LoVo (cell line): ENCODE data around the gene SLC41A2.
A peak's percentile ranks its signal among the peaks of the same experiment; 100 is the strongest.
"Not testable (repeated sequence)": the region's sequence is repeated elsewhere in the genome, so short reads cannot be mapped to it uniquely, and the experiment has no call there.

ENCODE experiments used
- DNase-seq: peaks from one replicate; pipeline ENCODE4 v3.0.0-alpha.2; 2016; ENCODE audit warnings: low spot score

The SLC41A2 gene

GRCh38 chr12:104964167-104964855 is 6.2 kb upstream of the SLC41A2 start:
- no peak for DNase-seq

- DNase-seq, result no peak
Observed at GRCh38 chr12:104963757-104964156, 5.7 kb upstream of the SLC41A2 start.

DNA sequence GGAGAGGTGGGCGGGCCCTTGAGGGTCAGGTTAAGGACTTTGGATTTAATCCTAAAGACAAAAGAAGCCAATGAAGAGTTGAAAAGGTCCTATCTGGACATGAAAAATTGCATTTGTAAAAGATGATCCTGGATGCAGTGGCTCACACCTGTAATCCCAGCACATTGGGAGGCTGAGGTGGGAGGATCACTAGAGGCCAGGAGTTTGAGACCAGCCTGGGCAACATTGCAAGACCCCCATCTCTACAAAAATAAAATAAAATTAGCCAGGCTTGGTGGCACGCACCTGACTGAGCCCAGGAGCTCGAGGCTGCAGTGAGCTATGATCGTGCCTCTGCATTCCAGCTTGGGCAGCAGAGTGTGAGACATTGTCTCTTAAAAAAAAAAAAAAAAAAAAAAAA is 2.4 kb upstream of the SLC41A2 start:
- no peak for DNase-seq

- DNase-seq, result peak; percentile 55
Observed at GRCh38 chr12:104959335-104959841, 1.3 kb upstream of the SLC41A2 start.

DNA sequence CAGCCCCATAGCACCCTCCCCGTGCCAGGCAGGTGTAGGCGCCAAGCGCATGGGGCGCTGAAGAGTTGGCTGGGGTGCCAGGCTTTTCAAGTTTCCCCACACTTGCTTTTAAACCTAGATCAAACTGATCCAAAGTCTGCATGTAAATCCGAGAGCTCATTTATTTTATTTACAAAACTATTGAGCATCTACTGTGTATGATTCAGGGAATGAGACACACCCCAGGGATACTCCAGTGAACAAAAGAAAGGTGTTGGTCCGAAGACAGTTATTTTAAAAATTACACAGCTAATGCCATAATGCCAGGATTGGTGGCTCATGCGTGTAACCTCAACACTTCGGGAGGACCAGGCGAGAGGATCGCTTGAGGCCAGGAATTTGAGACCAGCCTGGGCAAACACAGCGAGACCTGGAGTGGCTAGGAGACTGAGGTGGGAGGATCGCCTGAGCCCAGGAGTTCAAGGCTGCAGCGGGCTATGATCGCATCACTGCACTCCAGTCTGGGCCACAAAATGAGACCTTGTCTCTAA is 780 bp upstream of the SLC41A2 start:
- no peak for DNase-seq

DNA sequence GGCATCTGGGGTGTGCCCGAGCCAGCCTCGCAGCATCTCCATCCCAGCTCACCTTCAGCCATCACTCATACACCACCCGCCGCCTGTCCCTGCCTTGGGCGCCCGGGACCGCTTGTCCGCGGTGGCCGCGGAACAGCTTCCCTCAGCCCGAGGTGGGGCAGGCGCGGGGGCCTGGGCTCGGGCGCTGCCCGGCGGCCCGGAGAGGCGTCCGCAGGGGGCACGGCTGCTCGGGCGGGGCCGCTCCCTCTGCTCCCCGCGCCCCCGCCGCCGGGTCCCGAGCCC is 430 bp downstream of the SLC41A2 start:
- DNase-seq, result peak; percentile 44

- no peak for DNase-seq
Observed at GRCh38 chr12:104956870-104957718, 996 bp downstream of the SLC41A2 start.

GRCh38 chr12:104955703-104956102 is 2.4 kb downstream of the SLC41A2 start:
- DNase-seq, result no peak

DNA sequence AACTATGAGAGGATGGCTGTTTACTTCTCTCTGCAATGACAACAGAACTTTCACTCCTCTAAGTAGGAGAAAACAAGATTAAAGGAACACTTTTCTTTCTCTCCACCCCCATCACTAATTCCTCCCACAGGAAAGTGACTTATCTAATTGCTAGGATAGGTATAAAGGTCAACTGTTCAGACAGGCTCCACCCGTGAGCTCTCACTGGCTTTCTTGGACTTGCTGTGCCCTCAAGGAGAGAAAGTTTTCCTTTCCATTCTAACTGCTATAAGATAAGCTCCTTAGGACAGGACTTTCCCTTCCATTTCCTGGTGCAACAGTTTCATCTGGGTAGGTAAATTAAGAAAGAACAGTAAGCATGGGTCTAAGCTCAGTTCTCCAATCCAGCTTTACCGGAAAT is 4.8 kb downstream of the SLC41A2 start:
- peak; percentile 82 for DNase-seq

DNA sequence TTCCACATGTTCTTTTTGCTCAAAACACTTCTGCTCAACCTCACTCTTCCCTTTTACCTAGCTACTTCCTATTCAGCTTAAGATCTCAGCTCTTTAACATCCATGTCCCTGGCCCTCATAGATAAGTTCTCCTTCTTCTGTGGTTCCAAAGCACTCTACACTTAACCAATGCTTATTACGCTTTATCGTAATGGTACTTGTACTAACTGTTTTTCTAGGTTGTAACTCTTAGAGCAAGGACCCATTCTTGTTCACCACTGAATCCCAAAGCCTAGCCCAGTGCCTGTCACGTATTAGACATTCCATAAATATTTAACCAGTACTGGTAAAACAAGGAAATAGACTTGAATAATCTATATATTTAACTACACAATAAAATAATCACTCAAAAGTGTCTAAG is 5.3 kb downstream of the SLC41A2 start:
- DNase-seq, result peak; percentile 48

DNA sequence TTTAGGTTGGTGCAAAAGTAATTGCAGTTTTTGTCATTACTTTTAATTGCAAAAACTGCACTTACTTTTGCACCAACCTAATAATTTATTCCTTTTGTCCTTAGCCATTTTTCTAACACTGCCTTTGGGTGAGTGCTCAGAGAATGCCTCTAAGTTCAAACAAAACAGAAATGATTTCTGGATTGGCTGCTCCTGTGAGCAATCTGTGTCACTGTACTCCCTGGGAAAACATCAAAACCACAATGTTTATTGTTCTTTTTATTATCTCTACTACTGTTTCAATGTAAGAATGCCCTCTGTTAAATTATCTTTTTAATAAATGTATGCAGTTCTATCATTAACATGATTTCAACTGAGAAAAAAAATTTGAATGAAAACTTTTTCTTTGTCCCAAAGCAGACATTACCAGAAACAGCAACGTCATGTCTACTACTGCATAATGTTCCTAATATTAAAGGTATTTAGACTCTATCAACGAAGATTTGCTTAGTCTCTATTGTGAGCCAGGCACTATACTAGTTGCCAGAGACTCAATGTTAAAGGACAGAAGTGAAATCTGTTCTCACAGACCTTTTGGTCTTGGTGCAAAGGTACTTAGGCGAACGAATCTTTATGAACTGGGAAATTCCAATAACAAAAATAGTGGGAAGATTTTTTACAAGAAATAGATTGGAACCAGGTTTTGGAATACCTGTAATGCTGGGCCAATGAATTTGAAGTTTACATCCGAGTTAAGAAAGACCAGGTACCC is 6.2 kb downstream of the SLC41A2 start:
- DNase-seq, result peak; percentile 34

- DNase-seq, result not testable (repeated sequence)
Observed at GRCh38 chr12:104948716-104949115, 9.4 kb downstream of the SLC41A2 start.

DNA sequence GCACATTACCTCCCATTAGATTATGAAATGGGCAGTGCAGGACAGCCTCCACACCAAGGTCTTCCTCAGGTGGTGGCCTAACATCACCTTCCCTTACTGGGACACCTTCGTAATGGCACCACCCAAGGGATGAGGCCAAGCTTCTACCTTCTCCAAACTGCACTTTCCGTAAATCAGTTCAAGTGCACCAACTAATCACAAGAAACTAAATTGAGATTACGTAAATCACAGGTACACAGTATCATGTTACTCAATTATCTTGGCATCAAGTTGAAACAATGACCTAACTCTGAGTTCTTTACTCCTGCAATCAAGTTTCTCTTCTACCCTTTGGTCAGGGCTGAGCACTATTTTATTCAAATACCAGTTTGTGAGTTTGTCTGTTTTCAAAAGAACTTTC is 13.8 kb downstream of the SLC41A2 start:
- no peak for DNase-seq

DNA sequence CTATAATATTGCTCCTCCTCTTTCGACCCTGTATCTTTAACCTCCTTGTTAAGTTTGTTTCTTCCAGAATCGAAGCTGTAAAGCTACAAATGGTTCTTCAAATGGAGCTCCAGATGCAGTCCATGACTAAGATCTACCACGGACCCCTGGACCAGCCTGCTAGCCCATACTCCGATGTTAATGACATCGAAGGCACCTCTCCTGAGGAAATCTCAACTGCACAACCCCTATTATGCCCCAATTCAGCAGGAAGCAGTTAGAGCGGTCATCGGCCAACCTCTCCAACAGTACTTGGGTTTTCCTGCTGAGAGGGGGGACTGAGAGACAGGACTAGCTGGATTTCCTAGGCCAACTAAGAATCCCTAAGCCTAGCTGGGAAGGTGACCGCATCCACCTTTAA is 14.7 kb downstream of the SLC41A2 start:
- not testable (repeated sequence) for DNase-seq

GRCh38 chr12:104942075-104942474 is 16.0 kb downstream of the SLC41A2 start:
- DNase-seq, result no peak

GRCh38 chr12:104941454-104941853 is 16.6 kb downstream of the SLC41A2 start:
- no peak for DNase-seq

DNA sequence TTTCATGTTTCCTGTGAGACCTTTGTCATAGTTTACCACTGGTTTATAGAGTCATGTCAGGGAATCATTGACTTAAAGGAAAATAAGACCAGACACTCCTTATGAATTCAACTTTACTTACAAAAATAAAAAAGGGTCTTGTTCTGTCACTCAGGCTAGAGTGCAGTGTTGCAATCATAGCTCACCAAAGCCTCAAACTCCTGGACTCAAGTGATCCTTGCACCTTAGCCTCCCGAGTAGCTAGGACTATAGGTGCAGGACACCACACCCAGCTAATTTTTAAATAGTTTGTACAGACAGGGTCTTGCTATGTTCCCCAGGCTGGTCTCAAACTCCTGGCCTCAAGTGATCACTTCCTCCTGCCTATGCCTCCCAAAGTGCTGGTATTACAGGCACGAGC is 19.0 kb downstream of the SLC41A2 start:
- no peak for DNase-seq

DNA sequence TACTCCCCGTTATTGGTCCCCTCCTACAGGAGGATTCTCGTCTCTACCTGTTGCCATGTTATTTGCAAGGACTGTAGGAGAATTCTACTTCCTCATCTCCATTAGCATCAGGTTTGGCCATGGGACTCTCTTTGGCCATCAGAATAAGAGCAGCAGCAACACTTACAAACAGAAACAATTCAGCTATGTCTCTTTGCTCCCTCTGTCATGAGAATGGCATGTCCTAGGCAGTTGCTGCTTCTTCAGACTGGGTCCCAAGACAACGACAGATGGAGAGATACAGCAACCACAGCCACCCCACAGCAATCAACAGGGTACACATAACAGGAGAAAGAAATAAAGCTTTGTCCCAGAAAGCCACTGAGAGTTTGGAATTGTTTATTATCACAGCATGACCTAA is 19.7 kb downstream of the SLC41A2 start:
- DNase-seq, result no peak

- DNase-seq, result no peak
Observed at GRCh38 chr12:104935886-104936285, 22.2 kb downstream of the SLC41A2 start.

- DNase-seq, result no peak
Observed at GRCh38 chr12:104933778-104934177, 24.3 kb downstream of the SLC41A2 start.

GRCh38 chr12:104933128-104933527 is 25.0 kb downstream of the SLC41A2 start:
- no peak for DNase-seq
